Stimulated activated naive CD8-positive, alpha-beta T cell treated with anti-CD3 and anti-CD28 coated beads, Interleukin-15, Interleukin-2, amounts not matched to agents 100 ng/mL and 50 ng/mL, for 24 hours (primary cell): Measurements from ENCODE around the gene TMEM184A.

Experiments
- H3K27ac Mint-ChIP-seq: one replicate; pipeline ENCODE4 v1.8.0; 2021; ENCODE audit warnings: mild to moderate bottlenecking, mixed read lengths
- H3K27me3 Mint-ChIP-seq: one replicate; pipeline ENCODE4 v1.8.0; 2021; ENCODE audit warnings: mixed read lengths
- H3K36me3 Mint-ChIP-seq: one replicate; pipeline ENCODE4 v1.8.0; 2021; ENCODE audit warnings: low read depth, mixed read lengths
- H3K4me1 Mint-ChIP-seq: one replicate; pipeline ENCODE4 v1.8.0; 2021; ENCODE audit warnings: low read depth, mixed read lengths
- H3K4me3 Mint-ChIP-seq: one replicate; pipeline ENCODE4 v1.8.0; 2021; ENCODE audit warnings: mild to moderate bottlenecking, mixed read lengths
- H3K9me3 Mint-ChIP-seq: one replicate; pipeline ENCODE4 v1.8.0; 2021; ENCODE audit warnings: mixed read lengths

The TMEM184A gene

GRCh38 chr7:1508277-1508758, 47.7 kb downstream of the TMEM184A start:
- no peaks in the 10 kb centered on the region for H3K36me3 Mint-ChIP-seq
- H3K9me3 Mint-ChIP-seq, result no peaks in the 10 kb centered on the region
- no peak overlapping the region for H3K4me3 Mint-ChIP-seq
- peaks cover 63% of the 10 kb centered on the region for H3K4me1 Mint-ChIP-seq
- H3K27ac Mint-ChIP-seq, result no peak overlapping the region
- H3K27me3 Mint-ChIP-seq, result no peaks in the 10 kb centered on the region

GRCh38 chr7:1505731-1506550, 50.1 kb downstream of the TMEM184A start:
- peaks cover 11% of the 10 kb centered on the region for H3K36me3 Mint-ChIP-seq
- no peaks in the 10 kb centered on the region for H3K9me3 Mint-ChIP-seq
- peaks cover 55% of the 10 kb centered on the region for H3K4me1 Mint-ChIP-seq
- H3K4me3 Mint-ChIP-seq, result peak overlapping the region; percentile 89
- H3K27ac Mint-ChIP-seq, result peak overlapping the region; percentile 49
- no peaks in the 10 kb centered on the region for H3K27me3 Mint-ChIP-seq

- peaks cover 48% of the 10 kb centered on the region for H3K4me1 Mint-ChIP-seq
- H3K36me3 Mint-ChIP-seq, result peaks cover 17% of the 10 kb centered on the region
- H3K27ac Mint-ChIP-seq, result peak within 1 kb of the TSS; percentile 87
- H3K4me3 Mint-ChIP-seq, result peak within 1 kb of the TSS; percentile 89
- H3K27me3 Mint-ChIP-seq, result no peaks in the 10 kb centered on the region
- no peaks in the 10 kb centered on the region for H3K9me3 Mint-ChIP-seq
Measured at GRCh38 chr7:1503816-1504775, 51.9 kb downstream of the TMEM184A start, which contains the start of gene INTS1. TSS of gene INTS1 (minus strand) at chr7:1504389. CDS start at chr7:1503960, 429 bp downstream.

GRCh38 chr7:1503390-1503789, 52.6 kb downstream of the TMEM184A start:
- Mint-ChIP-seq H3K4me3 (peak overlapping the region; percentile 89), H3K27me3 (no peaks in the 10 kb centered on the region), H3K9me3 (no peaks in the 10 kb centered on the region), H3K36me3 (peaks cover 17% of the 10 kb centered on the region), H3K27ac (peak overlapping the region; percentile 78), H3K4me1 (peaks cover 44% of the 10 kb centered on the region)

- Mint-ChIP-seq H3K4me1 (peaks cover 41% of the 10 kb centered on the region), H3K27me3 (no peaks in the 10 kb centered on the region), H3K27ac (peak overlapping the region; percentile 78), H3K9me3 (no peaks in the 10 kb centered on the region), H3K4me3 (peak overlapping the region; percentile 89), H3K36me3 (peaks cover 17% of the 10 kb centered on the region)
Measured at GRCh38 chr7:1502845-1503244, 53.2 kb downstream of the TMEM184A start.

GRCh38 chr7:1501487-1502270, 54.3 kb downstream of the TMEM184A start:
- Mint-ChIP-seq H3K4me1 (peaks cover 32% of the 10 kb centered on the region), H3K27me3 (no peaks in the 10 kb centered on the region), H3K4me3 (peak overlapping the region; percentile 89), H3K36me3 (peaks cover 22% of the 10 kb centered on the region), H3K27ac (no peak overlapping the region), H3K9me3 (no peaks in the 10 kb centered on the region)

- no peak overlapping the region for H3K4me3 Mint-ChIP-seq
- H3K36me3 Mint-ChIP-seq, result peaks cover 26% of the 10 kb centered on the region
- H3K27me3 Mint-ChIP-seq, result no peaks in the 10 kb centered on the region
- no peak overlapping the region for H3K27ac Mint-ChIP-seq
- no peaks in the 10 kb centered on the region for H3K9me3 Mint-ChIP-seq
- H3K4me1 Mint-ChIP-seq, result peaks cover 22% of the 10 kb centered on the region
Measured at GRCh38 chr7:1500064-1500807, 55.8 kb downstream of the TMEM184A start.

GRCh38 chr7:1499367-1500029, 56.5 kb downstream of the TMEM184A start:
- Mint-ChIP-seq H3K27me3 (no peaks in the 10 kb centered on the region), H3K4me1 (peaks cover 21% of the 10 kb centered on the region), H3K9me3 (no peaks in the 10 kb centered on the region), H3K36me3 (peaks cover 26% of the 10 kb centered on the region), H3K4me3 (no peak overlapping the region), H3K27ac (no peak overlapping the region)

- no peaks in the 10 kb centered on the region for H3K27me3 Mint-ChIP-seq
- peaks cover 18% of the 10 kb centered on the region for H3K4me1 Mint-ChIP-seq
- H3K27ac Mint-ChIP-seq, result no peak overlapping the region
- H3K36me3 Mint-ChIP-seq, result peaks cover 26% of the 10 kb centered on the region
- H3K4me3 Mint-ChIP-seq, result no peak overlapping the region
- H3K9me3 Mint-ChIP-seq, result no peaks in the 10 kb centered on the region
Measured at GRCh38 chr7:1498370-1499305, 57.4 kb downstream of the TMEM184A start.

- Mint-ChIP-seq H3K9me3 (no peaks in the 10 kb centered on the region), H3K36me3 (peaks cover 27% of the 10 kb centered on the region), H3K27ac (no peak overlapping the region), H3K27me3 (no peaks in the 10 kb centered on the region), H3K4me3 (no peak overlapping the region), H3K4me1 (peaks cover 7% of the 10 kb centered on the region)
Measured at GRCh38 chr7:1497293-1497927, 58.6 kb downstream of the TMEM184A start.

- H3K27ac Mint-ChIP-seq, result no peak overlapping the region
- no peaks in the 10 kb centered on the region for H3K9me3 Mint-ChIP-seq
Measured at GRCh38 chr7:1496531-1497292, 59.3 kb downstream of the TMEM184A start.

More at GRCh38 chr7:1496531-1497292, 59.3 kb downstream of the TMEM184A start:
- peaks cover 30% of the 10 kb centered on the region for H3K36me3 Mint-ChIP-seq
- no peaks in the 10 kb centered on the region for H3K4me1 Mint-ChIP-seq
- H3K27me3 Mint-ChIP-seq, result no peaks in the 10 kb centered on the region
- H3K4me3 Mint-ChIP-seq, result no peak overlapping the region
